HG03442 (cell line): ENCODE results near the gene AEN.

ENCODE experiments used
- ATAC-seq: cut with Tn5 transposase; IDR thresholded peaks from one replicate; pipeline ENCODE4 v1.9.1; 2021; ENCODE audit warnings: mild to moderate bottlenecking, moderate library complexity; ENCODE audit not compliant: unreplicated experiment

The AEN gene

DNA sequence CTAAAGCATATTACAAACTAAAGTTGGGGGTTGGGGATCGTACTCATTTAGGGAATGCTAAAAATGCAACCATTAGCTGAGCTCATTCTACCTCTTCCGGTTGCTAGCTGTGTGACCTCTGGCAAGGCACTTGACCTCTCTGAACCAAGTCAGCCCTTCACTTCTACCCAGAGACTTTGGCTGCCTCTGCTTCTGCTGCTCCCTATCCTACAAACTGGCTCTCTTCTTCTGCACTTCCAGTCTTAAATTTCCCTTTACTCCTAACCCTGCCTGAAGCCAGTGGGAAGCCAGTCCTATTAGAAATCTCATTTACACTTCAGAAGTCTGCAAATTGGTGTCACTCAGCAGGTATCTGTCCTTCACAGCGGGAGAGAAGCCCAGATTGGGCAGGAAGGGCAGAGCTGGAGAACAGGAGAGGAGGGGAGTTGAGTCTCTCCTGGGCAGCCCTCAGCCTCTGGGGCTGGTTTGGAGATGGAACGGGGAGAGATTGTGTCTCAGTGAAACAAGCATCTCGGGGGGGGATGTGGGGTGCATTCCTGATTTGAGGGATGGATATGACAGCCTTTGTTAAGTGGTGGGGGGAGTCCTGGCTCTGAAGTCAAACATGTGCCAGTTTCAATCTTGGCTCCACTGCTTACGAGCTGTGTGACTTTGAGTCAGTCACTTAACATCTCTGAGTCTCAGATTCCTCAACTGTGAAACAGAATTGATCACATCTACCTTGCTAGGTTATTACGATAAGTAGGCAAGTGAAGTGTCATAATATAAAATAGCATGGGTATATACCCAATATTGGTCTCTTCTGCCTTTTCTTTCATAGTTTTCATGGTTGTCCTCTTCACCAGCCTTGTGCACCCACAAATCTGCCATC, 7.8 kb upstream of the AEN start:
- no peak for ATAC-seq

DNA sequence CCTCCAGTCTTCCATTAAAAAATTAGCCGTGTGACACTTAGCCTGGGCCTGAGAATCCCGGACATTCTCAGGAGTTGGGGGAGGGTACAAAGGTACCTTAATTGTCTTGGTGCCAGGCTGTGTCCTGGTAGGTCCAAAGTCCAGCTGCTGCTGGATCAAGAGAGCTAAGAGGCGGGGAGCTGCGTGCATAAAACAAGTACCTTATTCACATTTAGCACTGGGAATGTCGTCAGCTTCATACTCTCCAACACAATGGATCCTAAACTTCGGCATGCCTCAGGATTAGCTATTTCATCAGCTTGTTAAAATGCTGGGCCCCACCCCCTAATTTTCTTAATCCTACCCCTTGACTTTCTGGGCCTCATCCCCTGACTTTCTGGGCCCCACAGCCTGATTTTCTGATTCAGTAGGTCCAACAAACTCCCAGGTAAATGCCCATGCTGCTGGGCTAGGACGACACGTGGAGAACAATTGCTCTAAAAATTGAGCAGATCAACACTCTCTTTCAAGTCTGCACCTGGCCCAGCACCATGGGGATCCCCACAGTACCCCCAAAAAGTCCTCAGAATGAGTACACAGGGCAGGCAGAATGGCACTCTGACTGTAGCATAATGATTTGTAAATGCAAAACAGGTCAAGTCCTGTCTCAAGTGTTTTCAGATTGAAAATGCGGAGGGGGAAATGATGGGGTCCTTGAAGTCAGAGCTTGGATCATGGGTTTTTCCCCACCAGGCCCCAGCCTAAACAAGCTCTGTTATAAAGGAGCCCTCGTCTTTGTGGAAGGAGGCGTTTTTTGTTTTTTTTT, 5.6 kb upstream of the AEN start:
- peak; percentile 66 for ATAC-seq

GRCh38 chr15:88616240-88616639, 4.9 kb upstream of the AEN start:
- no peak for ATAC-seq

DNA sequence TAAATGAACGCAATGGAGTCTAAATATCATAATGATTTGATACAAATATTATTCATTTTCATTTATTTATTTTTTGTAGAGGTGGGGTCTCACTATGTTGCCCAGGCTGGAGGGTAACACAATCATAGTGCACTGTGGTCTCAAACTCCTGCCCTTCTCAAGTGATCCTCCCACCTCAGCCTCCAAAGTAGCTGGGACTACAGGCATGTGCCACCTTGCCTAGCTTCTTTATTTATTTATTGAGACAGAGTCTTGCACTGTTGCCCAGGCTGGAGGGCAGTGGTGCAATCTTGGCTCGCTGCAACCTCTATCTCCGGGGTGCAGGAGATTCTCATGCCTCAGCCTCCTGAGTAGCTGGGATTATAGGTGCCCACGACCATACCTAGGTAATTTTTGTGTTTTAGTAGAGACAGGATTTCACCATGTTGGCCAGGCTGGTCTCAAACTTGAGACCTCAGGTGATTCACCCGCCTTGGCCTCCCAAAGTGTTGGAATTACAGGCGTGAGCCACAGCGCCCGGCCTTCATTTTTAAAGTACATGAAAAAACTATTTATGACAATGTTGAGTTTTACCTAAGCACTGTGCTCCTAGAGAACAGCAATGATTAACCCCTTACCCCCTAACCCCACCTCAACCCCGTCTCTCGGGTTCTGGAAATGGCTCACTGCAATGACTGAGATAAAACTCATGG, 4.0 kb upstream of the AEN start:
- ATAC-seq = no peak

DNA sequence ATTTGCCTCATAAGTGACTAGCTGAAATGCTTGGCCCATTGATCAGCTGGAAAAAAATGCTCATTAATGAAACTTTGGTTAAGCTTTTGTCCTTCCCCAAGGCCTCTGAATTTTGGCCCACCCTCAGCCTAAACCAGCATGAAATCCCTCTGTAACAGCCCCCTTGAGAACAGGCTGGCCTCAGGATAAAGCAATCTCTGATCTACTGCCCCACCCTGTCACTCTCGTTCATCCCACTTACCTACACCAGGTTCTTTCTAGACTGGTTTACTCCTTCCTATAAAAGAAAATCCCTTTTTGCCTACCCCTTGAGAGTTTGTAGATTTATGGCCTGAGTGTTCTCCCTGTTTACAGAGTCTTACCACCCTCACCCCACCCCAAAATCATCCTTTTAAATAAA, 3.4 kb upstream of the AEN start:
- no peak for ATAC-seq

DNA sequence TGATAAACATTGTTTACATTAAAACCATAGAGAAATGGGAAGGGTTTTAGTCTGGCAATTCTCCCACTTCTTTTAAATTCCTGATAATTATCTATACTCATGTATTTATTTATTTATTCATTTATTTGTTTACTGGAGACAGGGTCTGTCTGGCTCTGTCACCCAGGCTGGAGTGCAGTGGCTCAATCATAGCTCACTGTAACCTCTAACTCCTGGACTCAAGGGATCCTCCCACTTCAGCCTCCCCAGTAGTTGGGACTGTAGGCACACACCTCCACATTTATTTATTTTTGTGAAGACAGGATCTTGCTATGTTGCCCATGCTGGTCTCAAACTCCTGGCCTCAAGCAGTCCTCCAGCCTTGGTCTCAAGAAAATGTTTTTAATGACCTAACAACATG, 2.5 kb upstream of the AEN start:
- ATAC-seq = no peak

DNA sequence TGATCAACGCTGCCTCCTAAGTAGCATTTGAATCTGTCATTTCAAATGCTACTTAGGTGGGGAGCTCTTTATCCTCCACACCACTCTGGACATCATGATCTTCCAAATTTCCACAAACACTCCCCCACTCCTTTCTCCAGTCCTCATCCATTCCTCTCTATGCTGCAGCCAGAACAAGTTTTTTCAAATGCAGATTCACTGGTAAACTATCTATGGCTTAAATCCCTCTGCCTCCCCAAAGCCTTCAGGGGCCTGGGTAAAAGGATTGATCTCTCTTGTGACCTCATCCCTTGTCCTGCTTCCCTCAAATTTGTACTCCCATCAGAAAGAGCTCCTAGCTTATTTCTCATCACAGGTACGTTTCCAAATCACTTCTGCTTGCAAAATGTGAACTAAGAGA, 1.3 kb upstream of the AEN start:
- no peak for ATAC-seq

DNA sequence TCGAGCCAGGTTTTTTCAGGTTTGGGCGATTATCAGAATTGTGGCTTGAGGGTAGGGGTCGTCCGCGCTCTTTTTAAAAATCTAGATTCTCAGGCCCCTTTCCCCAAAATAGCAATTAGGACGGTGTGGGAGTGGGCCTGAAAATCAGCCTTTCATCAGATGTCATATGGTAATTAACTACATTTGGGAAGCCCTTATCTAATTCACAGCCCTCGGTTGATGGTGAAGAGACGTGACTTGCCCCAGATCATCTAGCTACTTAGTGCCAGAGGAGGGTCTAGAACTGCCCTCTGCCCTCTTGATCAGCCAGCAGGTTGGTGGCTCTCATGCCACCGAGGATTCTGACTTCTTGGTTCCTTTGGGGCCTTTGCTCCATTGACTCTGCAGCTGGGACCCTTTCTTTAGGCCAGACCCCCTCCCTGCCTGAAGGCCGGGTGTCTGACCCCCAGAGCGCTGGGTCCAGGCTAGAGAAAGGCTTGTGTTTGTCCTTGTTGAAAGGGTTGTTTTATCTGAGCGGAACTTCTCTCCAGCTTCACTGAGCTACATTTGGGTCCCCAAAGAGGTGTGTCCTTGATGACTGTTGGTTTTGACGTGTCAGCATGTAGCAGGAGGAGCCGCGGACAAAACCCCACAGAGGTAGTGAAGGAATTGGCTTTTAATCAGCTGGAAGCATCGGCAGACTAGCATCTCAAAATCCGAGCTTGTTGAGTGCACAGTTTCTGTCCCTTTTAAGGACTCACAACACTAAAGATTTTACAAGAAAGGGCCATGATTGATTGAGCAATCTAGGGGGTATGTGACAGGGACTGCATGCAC, 857 bp downstream of the AEN start:
- peak; percentile 28 for ATAC-seq

DNA sequence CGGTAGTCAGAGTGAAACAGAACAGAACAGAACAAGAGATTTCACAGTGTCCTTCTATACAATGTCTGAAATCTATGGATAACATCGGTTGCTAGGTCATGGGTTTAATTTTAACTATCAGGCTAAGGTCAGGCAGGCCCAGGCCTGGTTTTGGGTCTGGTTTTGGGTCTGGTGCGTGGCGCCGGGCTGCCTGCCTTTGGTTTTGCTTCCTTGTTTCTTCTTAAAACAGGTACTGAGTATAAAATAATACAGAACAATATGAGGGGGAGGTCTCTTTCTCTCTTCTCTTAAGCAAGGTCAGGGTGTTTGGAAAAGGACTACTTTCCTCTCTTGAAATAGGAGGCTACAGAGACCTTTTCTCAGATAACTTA, 1.4 kb downstream of the AEN start:
- ATAC-seq = no peak

DNA sequence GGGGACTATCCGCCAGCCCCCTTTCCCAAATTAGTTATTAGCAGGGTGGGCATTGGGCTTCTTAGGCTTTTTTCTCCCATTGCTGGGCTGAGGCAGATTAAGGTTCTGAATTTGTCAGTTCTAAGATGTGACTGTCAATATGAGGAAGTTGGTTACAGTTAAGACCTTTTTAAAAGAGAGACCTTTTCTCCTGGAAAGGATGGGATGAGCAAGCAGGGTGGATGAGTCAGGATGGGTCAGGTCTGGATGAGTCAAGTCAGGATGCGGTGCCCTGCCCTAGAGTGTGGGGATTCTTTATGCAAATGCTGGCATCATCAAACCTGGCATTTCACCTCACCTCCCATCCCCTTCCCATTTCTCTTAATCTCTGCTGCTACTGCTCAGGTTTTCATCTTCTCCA, 1.9 kb downstream of the AEN start:
- no peak for ATAC-seq

DNA sequence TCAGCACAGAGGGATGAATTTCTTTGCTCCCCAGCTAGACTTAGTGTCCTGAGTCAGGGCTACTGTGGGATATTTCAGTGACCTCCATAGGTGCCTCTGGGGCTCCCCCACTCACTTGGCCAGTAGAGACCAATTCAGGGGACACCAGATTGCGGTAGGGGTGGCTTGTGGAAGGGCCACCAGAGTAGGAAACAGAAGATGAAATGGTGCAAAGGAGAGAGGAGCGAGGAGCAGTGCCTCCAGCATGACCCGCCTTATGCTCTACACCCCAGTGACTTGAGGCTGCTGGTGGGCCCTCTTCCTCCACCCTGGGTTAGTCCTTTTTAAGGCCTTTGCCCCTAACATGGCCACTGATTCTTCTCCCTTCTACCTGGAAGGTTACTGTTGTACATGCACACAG, 2.5 kb downstream of the AEN start:
- ATAC-seq = no peak

- peak; percentile 33 for ATAC-seq
These were observed 3.2 kb downstream of the AEN start for GRCh38 chr15:88624156-88624970.

DNA sequence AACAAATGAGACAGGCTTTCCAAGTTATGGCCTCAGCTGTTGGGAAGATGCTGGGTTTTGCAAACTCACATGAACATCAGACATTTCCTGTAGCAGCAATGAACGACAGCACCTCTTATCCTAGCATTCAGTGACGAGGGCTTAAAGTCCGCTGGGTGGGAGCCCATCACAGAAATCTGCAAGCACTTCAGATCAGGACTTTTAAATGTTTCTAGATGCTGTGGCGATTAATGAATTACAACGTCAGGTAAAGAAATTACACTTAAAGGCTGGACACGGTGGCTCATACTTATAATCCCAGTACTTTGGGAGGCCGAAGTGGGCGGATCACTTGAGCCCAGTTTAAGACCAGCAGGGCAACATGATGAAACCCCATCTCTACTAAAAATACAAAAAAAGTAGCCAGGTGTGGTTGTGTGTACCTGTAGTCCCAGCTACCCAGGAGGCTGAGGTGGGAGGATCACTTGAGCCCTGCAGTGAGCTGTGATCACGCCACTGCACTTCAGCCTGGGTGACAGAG, 3.9 kb downstream of the AEN start:
- no peak for ATAC-seq

DNA sequence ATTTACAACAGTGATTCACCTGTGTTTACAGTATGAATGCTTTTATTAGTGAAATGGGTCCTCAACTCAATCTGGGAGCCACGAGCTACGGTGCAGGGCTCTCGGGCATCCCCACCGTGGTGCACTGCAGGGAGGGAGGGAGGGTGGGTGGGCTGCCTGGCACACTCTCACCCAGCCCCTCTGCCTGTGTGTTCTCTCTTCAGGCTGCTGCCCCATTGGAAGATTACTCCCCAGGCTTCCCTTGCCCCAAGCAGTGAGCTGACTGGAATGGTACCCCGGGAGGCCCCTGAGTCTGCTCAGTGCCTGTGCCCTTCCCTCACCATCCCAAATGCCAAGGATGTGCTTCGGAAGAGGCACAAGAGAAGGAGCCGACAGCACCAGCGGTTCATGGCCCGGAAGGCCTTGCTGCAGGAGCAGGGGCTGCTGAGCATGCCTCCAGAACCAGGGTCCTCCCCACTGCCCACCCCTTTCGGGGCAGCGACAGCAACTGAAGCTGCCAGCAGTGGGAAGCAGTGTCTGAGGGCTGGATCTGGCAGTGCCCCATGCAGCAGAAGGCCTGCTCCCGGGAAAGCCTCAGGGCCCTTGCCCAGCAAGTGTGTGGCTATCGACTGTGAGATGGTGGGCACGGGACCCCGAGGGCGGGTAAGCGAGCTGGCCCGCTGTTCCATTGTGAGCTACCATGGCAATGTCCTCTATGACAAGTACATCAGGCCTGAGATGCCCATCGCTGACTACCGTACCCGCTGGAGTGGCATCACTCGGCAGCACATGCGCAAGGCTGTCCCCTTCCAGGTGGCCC, 5.0 kb downstream of the AEN start:
- no peak for ATAC-seq

- no peak for ATAC-seq
These were observed 6.3 kb downstream of the AEN start for GRCh38 chr15:88627463-88627862.

- ATAC-seq = no peak
These were observed 7.0 kb downstream of the AEN start for GRCh38 chr15:88628018-88628654.

GRCh38 chr15:88629071-88629470, 7.9 kb downstream of the AEN start:
- no peak for ATAC-seq

DNA sequence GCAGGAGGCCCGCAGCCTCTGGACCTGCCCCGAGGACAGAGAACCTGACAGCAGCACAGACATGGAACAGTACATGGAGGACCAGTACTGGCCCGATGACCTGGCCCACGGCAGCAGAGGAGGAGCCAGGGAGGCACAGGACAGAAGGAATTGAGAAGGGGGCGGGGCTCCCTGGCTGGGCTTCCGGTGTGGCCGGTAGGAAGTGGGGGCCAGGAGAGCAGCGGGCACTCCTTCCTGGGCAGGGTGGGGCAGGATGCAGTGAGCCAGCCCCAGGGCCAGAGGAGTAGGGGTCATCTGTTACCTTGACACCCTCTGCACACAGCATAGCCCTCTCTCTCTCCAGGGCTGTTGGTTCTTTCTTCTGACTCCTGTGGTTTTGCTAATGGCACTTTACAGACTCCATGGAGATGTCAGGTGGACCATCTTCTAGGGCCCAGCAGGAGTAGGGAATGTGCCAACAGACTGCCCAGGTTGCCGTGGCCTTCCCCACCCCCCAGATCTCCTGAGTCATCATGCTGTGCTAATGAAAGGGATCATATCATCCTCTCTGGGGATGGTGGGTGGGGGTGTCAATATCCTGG, 9.1 kb downstream of the AEN start:
- ATAC-seq = no peak
